ENCODE results near the gene DHX16.

GRCh38 chr6:30641048-30641447 is 31.8 kb downstream of the DHX16 start:
- no peak for TF ChIP-seq CTCF (IDR thresholded peaks at IDR 0.05)
- no peak for TF ChIP-seq EZH2phosphoT487 (IDR thresholded peaks at IDR 0.05)

All from neural progenitor cell (in vitro differentiated cells).